NT2/D1 (cell line): Measurements from ENCODE around the gene RPS6KA5.

Experiments
- SUZ12 ChIP-seq: IDR thresholded peaks from 2 replicates; pipeline ENCODE4 v1.6.1; 2011; ENCODE audit not compliant: insufficient read length, insufficient read depth; ENCODE audit errors: extremely low read depth
- YY1 ChIP-seq: IDR thresholded peaks from 2 replicates; pipeline ENCODE4 v1.6.1; 2011; ENCODE audit not compliant: insufficient read length, insufficient read depth
- ZNF274 ChIP-seq: IDR thresholded peaks from 2 replicates; pipeline ENCODE4 v1.6.1; 2011; ENCODE audit warnings: mild to moderate bottlenecking, low read depth, low read length

DNA sequence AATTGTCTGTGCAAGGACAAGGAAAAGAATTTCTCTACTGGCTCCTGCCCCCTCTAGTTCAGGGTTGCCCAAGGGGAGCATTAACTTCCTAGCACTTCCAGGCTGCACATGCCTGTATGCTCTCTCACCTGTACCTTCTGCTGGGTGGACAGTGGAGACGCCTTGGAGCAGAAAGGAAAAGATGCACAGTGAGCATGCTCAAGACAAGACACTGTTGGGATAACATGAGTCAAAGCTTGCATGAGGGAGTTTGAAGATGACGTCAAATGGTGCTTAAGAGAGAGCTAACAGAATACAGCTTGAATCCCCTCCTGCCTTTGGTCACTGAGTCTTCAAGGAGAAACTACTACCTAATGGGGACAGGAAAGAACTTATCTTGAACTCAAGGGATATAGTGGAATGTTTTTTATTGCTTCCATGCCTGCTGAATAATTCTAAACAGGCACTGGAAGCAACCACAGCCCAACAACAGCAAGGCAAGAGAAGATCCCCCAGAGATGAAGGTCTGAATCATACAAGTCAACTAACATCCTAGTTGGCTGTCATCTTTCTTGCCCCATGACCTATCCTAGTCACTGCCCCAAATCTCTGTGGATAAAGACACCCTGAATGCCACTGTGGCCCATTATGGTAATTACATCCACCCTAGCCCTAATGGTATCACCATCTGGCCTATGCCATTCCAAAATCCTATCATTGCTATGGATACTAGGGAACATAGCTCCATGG is 23.5 kb downstream of the RPS6KA5 start:
- TF ChIP-seq ZNF274 (no peak), SUZ12 (no peak), YY1 (no peak)
